ENCODE data around the gene MMP20. TPM values are rescaled to one million over a fixed set of nuclear protein-coding genes. Genes with fewer than 3 reads are reported as not detected.

The MMP20 gene
- total RNA-seq, 2 donors from 2014 or later, result not detected

DNA sequence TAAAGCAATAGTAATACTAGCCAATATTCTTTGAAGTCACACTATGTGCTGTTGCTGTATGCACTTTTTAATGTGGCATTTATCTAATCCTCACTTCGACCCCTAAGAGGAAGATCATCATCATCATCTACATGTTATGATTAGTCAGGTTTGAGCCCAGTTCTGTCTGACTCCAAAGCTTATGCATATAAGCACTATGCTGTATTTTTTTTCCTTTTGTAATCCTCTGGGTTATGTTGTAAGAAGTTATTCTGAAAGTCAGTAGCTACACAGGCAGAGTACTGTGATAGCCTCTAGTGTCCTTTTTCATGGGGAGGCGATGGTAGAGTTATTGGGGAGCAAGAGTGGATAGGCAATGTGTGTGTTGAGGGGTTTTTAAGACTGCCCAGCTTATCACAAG, 11.1 kb downstream of the MMP20 start:
- no peak overlapping the region for H3K4me3 ChIP-seq
- no peaks in the 10 kb centered on the region for H3K27me3 ChIP-seq (replicated peaks; ENCODE audit: insufficient read depth)
- no peaks in the 10 kb centered on the region for H3K36me3 ChIP-seq
- no peaks in the 10 kb centered on the region for H3K9me3 ChIP-seq
- no peaks in the 10 kb centered on the region for H3K4me1 ChIP-seq (replicated peaks)
- WGBS, result 90% methylated on average over 2 of the region's 2 CpGs
- intact Hi-C loops (cut with DNase I), result loop anchor here (5.0 to 10.0 kb wide), 2 partner anchors 119 to 272 kb away; no protein-coding TSS in a partner anchor
- no peak for TF ChIP-seq CTCF (IDR thresholded peaks at IDR 0.05)
- no peak for TF ChIP-seq POLR2A (IDR thresholded peaks at IDR 0.05)
- TF ChIP-seq POLR2AphosphoS5 (IDR thresholded peaks at IDR 0.05), result no peak
- H3K27ac ChIP-seq, result no peak overlapping the region
- DNase-seq (ENCODE audit: low spot score), result no peak

DNA sequence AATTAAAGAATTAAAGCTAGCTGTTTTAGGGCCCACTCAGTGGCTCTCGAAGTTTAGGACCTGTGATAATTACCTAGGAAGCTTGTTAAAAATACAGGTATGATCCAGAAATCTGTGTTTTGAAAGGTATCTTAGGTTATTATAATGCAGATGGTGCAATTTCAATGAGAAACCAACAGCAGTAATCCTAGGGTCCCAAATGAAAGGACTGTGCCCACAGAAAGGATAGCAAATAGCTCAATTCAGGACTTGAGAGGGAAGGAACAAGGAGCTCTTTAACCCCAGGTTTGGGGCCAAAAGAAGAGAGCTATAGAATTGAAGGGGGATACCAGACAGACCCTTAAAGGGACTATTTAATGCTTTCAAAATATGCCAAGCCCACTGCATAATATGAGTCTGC, 11.7 kb downstream of the MMP20 start:
- WGBS, result 41% methylated on average over 1 of the region's 1 CpG
- no peaks in the 10 kb centered on the region for H3K9me3 ChIP-seq
- H3K27me3 ChIP-seq (replicated peaks; ENCODE audit: insufficient read depth), result no peaks in the 10 kb centered on the region
- H3K4me3 ChIP-seq, result no peak overlapping the region
- no peaks in the 10 kb centered on the region for H3K4me1 ChIP-seq (replicated peaks)
- intact Hi-C loops (cut with DNase I), result loop anchor here (5.0 to 10.0 kb wide), 2 partner anchors 119 to 271 kb away; no protein-coding TSS in a partner anchor
- TF ChIP-seq POLR2A (IDR thresholded peaks at IDR 0.05), result no peak
- no peak for TF ChIP-seq POLR2AphosphoS5 (IDR thresholded peaks at IDR 0.05)
- DNase-seq (ENCODE audit: low spot score), result no peak
- no peak overlapping the region for H3K27ac ChIP-seq
- H3K36me3 ChIP-seq, result no peaks in the 10 kb centered on the region

DNA sequence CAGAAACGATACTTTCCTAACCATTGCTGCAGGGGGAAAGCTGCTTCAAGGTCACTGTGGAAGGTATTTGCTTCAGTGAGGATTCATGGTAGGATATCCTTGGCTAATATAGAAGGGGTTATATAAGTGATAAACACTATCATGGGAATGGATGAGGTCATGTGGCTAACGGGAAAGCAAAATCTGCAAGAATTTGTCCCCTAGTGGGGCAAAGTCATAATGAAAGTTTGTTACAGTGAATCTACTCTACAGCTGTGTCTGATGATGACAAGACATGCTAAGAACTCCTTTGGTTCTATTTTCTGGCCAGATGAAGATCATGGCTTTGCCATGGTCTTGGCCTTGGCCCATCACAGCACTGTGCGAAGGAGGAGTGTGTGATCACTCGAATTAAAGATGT, 13.8 kb downstream of the MMP20 start:
- no peaks in the 10 kb centered on the region for H3K4me1 ChIP-seq (replicated peaks)
- intact Hi-C loops (cut with DNase I), result loop anchor here (5.0 to 10.0 kb wide), 2 partner anchors 116 to 269 kb away; no protein-coding TSS in a partner anchor
- no peaks in the 10 kb centered on the region for H3K27me3 ChIP-seq (replicated peaks; ENCODE audit: insufficient read depth)
- H3K27ac ChIP-seq, result no peak overlapping the region
- no peak for TF ChIP-seq CTCF (IDR thresholded peaks at IDR 0.05)
- no peaks in the 10 kb centered on the region for H3K36me3 ChIP-seq
- H3K4me3 ChIP-seq, result no peak overlapping the region
- WGBS, result 90% methylated on average over 4 of the region's 4 CpGs
- no peak for DNase-seq (ENCODE audit: low spot score)
- no peaks in the 10 kb centered on the region for H3K9me3 ChIP-seq

DNA sequence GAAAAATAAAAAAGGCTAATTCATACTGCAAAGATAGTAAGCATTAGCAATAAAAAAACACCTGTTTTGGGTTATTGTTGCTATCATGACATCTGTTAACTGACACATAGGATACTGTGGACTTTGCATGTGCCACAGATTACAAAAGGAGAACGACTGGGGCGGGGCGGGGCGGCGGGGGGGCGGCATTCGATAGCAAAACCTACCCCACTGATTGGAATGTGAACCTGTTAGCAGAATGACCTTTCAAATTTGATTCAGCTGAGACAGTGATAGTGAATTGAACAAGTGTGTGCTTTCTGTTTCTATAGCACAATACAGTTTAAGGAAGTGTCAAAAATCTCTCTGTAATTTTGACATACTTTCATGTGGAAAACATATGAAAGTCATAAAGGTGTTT, 14.9 kb downstream of the MMP20 start:
- 60% methylated on average over 7 of the region's 7 CpGs for WGBS
- no peak for TF ChIP-seq POLR2AphosphoS5 (IDR thresholded peaks at IDR 0.05)
- TF ChIP-seq POLR2A (IDR thresholded peaks at IDR 0.05), result no peak
- TF ChIP-seq CTCF (IDR thresholded peaks at IDR 0.05), result no peak
- DNase-seq (ENCODE audit: low spot score), result no peak
- H3K4me1 ChIP-seq (replicated peaks), result no peaks in the 10 kb centered on the region
- H3K27me3 ChIP-seq (replicated peaks; ENCODE audit: insufficient read depth), result no peaks in the 10 kb centered on the region
- H3K36me3 ChIP-seq, result no peaks in the 10 kb centered on the region
- H3K4me3 ChIP-seq, result no peak overlapping the region
- no peaks in the 10 kb centered on the region for H3K9me3 ChIP-seq
- intact Hi-C loops (cut with DNase I), result loop anchor here (5.0 to 10.0 kb wide), 2 partner anchors 115 to 268 kb away; no protein-coding TSS in a partner anchor
- H3K27ac ChIP-seq, result no peak overlapping the region

DNA sequence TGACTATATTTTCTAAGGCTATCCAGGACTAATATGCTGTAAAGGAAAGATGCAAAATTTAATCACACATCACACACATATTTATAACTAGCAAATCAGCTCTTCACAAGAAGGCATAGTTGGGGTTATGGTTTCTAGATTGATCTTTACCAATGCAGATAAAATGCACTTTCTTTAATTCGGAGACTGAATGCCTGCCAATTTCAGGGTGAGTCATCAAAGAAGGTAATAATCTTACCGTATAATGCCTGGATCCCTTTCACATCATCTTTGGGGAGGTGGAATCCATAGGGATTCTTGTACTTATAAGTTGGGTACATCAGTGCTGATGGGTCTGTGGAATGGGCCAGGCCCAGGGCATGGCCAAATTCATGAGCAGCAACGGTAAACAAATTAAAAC, 16.4 kb downstream of the MMP20 start:
- H3K4me3 ChIP-seq, result no peak overlapping the region
- intact Hi-C loops (cut with DNase I), result no loop called here
- no peak for DNase-seq (ENCODE audit: low spot score)
- no peaks in the 10 kb centered on the region for H3K27me3 ChIP-seq (replicated peaks; ENCODE audit: insufficient read depth)
- no peaks in the 10 kb centered on the region for H3K4me1 ChIP-seq (replicated peaks)
- 72% methylated on average over 3 of the region's 3 CpGs for WGBS
- H3K36me3 ChIP-seq, result no peaks in the 10 kb centered on the region
- no peaks in the 10 kb centered on the region for H3K9me3 ChIP-seq
- TF ChIP-seq CTCF (IDR thresholded peaks at IDR 0.05), result no peak
- no peak for TF ChIP-seq POLR2AphosphoS5 (IDR thresholded peaks at IDR 0.05)
- no peak for TF ChIP-seq POLR2A (IDR thresholded peaks at IDR 0.05)
- no peak overlapping the region for H3K27ac ChIP-seq
